ENCODE measurements around the gene THTPA.

The THTPA gene

GRCh38 chr14:23555533-23555881 is 564 bp upstream of the THTPA start:
- H3K36me3 ChIP-seq = peaks cover 12% of the 10 kb centered on the region
- H3K4me1 ChIP-seq = no peaks in the 10 kb centered on the region; the same call in 1 of the 2 replicates
- no peaks in the 10 kb centered on the region for H3K27me3 ChIP-seq
- TF ChIP-seq, protein P1, sequence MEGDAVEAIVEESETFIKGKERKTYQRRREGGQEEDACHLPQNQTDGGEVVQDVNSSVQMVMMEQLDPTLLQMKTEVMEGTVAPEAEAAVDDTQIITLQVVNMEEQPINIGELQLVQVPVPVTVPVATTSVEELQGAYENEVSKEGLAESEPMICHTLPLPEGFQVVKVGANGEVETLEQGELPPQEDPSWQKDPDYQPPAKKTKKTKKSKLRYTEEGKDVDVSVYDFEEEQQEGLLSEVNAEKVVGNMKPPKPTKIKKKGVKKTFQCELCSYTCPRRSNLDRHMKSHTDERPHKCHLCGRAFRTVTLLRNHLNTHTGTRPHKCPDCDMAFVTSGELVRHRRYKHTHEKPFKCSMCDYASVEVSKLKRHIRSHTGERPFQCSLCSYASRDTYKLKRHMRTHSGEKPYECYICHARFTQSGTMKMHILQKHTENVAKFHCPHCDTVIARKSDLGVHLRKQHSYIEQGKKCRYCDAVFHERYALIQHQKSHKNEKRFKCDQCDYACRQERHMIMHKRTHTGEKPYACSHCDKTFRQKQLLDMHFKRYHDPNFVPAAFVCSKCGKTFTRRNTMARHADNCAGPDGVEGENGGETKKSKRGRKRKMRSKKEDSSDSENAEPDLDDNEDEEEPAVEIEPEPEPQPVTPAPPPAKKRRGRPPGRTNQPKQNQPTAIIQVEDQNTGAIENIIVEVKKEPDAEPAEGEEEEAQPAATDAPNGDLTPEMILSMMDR (IDR thresholded peaks at IDR 0.05; ENCODE audit: low read depth, low read length) = no peak
- DNase-seq = no peak
- H3K4me3 ChIP-seq (ENCODE audit: low read depth, low read length) = peak overlapping the region; percentile 73
- H3K9me3 ChIP-seq = no peaks in the 10 kb centered on the region

DNA sequence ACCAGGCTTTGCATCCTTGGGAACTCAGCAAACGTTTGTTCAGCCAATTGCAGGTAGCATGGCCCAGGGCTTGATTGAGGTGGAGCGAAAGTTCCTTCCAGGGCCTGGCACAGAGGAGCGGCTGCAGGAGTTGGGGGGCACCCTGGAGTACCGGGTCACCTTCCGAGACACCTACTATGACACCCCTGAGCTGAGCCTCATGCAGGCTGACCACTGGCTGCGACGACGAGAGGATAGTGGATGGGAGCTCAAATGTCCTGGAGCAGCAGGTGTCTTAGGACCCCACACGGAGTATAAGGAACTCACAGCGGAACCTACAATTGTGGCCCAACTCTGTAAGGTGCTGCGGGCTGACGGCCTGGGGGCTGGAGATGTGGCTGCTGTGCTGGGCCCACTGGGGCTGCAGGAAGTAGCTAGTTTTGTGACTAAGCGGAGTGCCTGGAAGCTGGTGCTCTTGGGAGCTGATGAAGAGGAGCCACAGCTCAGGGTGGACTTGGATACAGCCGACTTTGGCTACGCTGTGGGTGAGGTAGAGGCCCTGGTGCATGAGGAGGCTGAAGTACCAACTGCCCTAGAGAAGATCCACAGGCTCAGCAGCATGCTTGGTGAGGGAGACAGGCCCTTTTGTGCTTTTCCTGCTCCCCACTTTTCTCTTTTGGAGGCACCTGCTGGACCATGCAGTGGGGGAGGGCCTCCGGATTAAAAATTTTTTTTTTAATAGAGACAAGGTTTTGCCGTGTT is 799 bp downstream of the THTPA start:
- Histone ChIP-seq H3K36me3 (peaks cover 12% of the 10 kb centered on the region), H3K9me3 (no peaks in the 10 kb centered on the region), H3K4me1 (no peaks in the 10 kb centered on the region; the same call in 1 of the 2 replicates), H3K27me3 (no peaks in the 10 kb centered on the region), H3K4me3 (ENCODE audit: low read depth, low read length) (peak overlapping the region; percentile 73)
- TF ChIP-seq, protein P1 (IDR thresholded peaks at IDR 0.05; ENCODE audit: low read depth, low read length) = no peak
- DNase-seq = no peak

DNA sequence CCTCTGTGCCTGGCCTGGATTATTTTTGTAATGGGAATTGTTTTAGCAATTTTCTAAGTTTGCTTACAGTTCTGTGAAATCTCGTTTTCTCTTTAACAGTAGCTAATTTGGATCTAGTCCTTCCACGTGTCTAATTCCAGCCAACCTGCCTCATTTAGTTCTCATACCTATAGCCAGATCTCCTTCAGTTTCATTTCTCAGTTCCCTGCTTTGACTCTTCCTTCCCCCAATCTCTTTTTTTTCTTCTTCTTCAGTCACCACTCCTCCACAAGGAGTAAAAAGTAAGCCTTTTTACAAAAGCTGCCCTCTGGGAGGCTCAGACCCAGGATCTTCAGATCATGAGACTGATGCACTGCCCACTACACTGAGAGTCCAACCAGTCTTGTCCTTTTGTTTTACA is 1.4 kb downstream of the THTPA start:
- TF ChIP-seq, protein P1 (IDR thresholded peaks at IDR 0.05; ENCODE audit: low read depth, low read length) = no peak
- Histone ChIP-seq H3K27me3 (no peaks in the 10 kb centered on the region), H3K36me3 (peaks cover 12% of the 10 kb centered on the region), H3K4me3 (ENCODE audit: low read depth, low read length) (no peak overlapping the region), H3K9me3 (no peaks in the 10 kb centered on the region), H3K4me1 (no peaks in the 10 kb centered on the region; the same call in 1 of the 2 replicates)
- no peak for DNase-seq

- Histone ChIP-seq H3K4me1 (no peaks in the 10 kb centered on the region; the same call in 1 of the 2 replicates), H3K27me3 (no peaks in the 10 kb centered on the region), H3K4me3 (ENCODE audit: low read depth, low read length) (no peak overlapping the region), H3K36me3 (peaks cover 12% of the 10 kb centered on the region), H3K9me3 (no peaks in the 10 kb centered on the region)
- no peak for DNase-seq
- TF ChIP-seq, protein P1 (IDR thresholded peaks at IDR 0.05; ENCODE audit: low read depth, low read length) = no peak
These were observed 1.9 kb downstream of the THTPA start for GRCh38 chr14:23557946-23558345.

GRCh38 chr14:23558346-23559009 is 2.4 kb downstream of the THTPA start:
- Histone ChIP-seq H3K4me1 (no peaks in the 10 kb centered on the region; the same call in 1 of the 2 replicates), H3K36me3 (peaks cover 12% of the 10 kb centered on the region), H3K9me3 (no peaks in the 10 kb centered on the region), H3K4me3 (ENCODE audit: low read depth, low read length) (no peak overlapping the region), H3K27me3 (no peaks in the 10 kb centered on the region)
- DNase-seq = no peak
- TF ChIP-seq, protein P1 (IDR thresholded peaks at IDR 0.05; ENCODE audit: low read depth, low read length) = no peak
